IPS-15b (cell line): ENCODE measurements around the gene KLK10.

Source experiments
- H3K27me3 ChIP-seq: one replicate; pipeline ENCODE4 v1.6.1; 2013; ENCODE audit warnings: low read length; ENCODE audit not compliant: control insufficient read depth, insufficient read depth
- H3K36me3 ChIP-seq: one replicate; pipeline ENCODE4 v1.6.1; 2013; ENCODE audit warnings: low read length; ENCODE audit not compliant: control insufficient read depth, insufficient read depth
- H3K4me1 ChIP-seq: one replicate; pipeline ENCODE4 v1.6.1; 2013; ENCODE audit warnings: mild to moderate bottlenecking, low read length; ENCODE audit not compliant: control insufficient read depth, insufficient read depth
- H3K4me3 ChIP-seq: one replicate; pipeline ENCODE4 v1.5.1; 2013; ENCODE audit warnings: low read depth, low read length
- H3K9ac ChIP-seq: one replicate; pipeline ENCODE4 v1.6.1; 2013; ENCODE audit warnings: low read depth, mild to moderate bottlenecking, low read length
- H3K9me3 ChIP-seq: one replicate; pipeline ENCODE4 v1.6.1; 2013; ENCODE audit warnings: mild to moderate bottlenecking, low read length; ENCODE audit not compliant: control insufficient read depth, insufficient read depth

KLK10 gene

DNA sequence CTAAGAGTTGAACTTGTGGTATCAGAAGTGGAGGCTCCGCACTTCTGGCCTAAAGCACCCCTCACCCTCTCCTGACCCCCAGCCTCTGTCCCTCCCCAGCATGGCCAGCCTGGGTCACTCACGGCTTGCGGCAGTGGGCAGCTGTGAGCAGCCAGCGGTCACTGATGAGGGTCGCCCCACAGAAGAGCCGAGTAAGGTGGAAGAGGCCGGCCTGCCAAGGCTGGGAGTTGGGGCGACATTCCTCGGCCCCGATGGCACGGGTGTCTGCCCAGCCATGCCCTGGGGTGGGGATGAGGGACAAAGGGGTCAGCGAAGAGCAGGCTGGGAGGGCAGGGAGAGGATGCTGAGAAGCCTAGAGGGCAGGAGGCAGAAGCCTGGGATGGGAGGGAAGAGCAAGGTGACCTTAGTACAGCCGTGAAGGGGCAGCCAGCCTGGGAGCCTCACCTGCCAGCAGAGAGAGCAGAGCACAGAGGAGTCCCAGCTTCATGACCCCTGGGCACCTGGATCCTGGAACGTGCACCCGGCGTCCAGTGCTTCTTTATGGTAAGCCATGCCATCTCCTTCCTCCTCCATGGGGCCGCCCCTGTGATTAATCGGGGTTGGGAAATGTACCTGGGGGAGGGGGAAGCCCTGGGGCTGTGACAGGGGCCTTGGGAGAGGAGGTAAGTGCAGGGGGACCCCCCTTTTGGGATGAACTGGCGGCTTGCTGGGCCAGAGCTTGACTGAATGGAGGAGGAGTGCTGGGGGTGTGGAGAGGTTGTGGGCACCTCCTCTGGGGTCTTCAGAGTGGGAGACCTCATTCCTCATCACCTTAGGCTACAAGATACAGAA is 10.2 kb downstream of the KLK10 start:
- Histone ChIP-seq H3K9ac (no peak overlapping the region), H3K36me3 (no peaks in the 10 kb centered on the region), H3K4me1 (no peaks in the 10 kb centered on the region), H3K9me3 (no peaks in the 10 kb centered on the region), H3K4me3 (no peak overlapping the region), H3K27me3 (no peaks in the 10 kb centered on the region)

DNA sequence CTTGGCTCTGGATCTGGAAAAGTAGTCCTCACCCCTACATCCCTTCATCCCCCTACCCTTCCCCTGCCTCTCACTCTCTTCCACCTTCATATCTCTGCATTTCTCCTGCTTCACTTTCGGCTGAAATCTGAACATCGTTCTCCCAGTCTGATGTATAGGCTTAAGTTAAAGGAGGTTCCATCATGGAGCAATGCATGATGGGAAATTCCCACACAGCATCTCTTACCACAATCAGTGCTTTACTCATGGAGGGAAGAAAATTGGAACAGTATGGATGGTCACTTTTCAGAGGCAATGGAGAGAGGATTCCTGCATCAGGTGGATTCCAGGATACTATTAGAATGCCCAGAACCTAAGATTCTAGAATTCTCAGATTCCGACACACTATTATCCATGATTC is 12.0 kb downstream of the KLK10 start:
- H3K9ac ChIP-seq = no peak overlapping the region
- H3K27me3 ChIP-seq = no peaks in the 10 kb centered on the region
- no peaks in the 10 kb centered on the region for H3K9me3 ChIP-seq
- no peak overlapping the region for H3K4me3 ChIP-seq
- H3K4me1 ChIP-seq = no peaks in the 10 kb centered on the region
- no peaks in the 10 kb centered on the region for H3K36me3 ChIP-seq

DNA sequence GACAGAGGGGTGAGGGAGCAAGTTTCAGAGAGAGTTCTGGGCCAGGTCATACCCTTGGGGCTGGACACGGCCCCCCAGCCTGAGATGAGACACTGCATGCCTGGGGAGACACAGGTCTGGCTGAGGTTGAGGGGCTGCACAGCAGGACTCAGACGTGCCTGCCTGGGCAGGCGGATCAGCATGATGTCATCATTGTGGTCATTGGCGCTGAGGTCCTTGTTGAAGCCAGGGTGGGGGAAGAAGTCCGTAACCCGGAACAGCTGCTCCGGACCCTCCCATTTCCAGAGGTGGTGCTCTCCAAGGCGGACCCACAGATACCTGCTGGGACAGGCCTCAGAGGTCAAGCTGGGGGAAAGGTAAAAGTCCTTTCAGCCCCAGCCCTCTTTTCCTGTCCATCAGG is 13.1 kb downstream of the KLK10 start:
- no peaks in the 10 kb centered on the region for H3K27me3 ChIP-seq
- no peaks in the 10 kb centered on the region for H3K4me1 ChIP-seq
- H3K9ac ChIP-seq = no peak overlapping the region
- no peaks in the 10 kb centered on the region for H3K36me3 ChIP-seq
- no peak overlapping the region for H3K4me3 ChIP-seq
- H3K9me3 ChIP-seq = no peaks in the 10 kb centered on the region

DNA sequence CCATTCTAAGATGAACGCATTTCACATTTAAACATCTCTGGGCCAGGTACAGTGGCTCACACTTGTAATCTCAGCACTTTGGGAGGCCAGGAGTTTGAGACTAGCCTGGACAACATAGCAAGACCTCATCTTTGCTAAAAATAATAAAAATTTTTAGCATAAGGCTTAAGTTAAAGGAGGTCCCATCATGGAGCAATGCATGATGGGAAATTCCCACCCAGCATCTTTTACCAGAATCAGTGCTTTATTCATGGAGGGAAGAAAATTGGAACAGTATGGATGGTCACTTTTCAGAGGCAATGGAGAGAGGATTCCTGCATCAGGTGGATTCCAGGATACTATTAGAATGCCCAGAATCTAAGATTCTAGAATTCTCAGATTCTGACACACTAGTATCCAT is 14.3 kb downstream of the KLK10 start:
- Histone ChIP-seq H3K4me3 (no peak overlapping the region), H3K9ac (no peak overlapping the region), H3K36me3 (no peaks in the 10 kb centered on the region), H3K9me3 (no peaks in the 10 kb centered on the region), H3K4me1 (no peaks in the 10 kb centered on the region), H3K27me3 (no peaks in the 10 kb centered on the region)

DNA sequence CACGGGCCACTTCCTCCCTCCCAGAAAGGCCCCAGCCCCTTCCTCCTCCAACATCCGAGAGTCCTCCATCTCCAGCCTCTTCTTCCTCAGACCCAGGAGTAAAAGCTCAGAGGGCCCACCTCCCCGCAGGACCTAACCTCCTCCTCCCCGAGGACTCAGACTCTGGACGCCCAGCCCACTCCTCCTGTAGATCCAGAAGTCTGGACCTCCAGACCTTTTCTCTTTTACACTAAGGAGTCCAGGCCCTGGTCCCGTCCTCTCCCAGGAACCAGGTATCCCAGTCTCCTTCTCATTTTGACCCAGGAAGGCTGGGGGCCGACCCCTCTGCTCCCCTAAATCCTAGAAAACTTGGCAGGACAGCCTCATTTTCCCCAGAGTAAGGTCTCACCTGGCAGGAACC is 16.2 kb downstream of the KLK10 start:
- Histone ChIP-seq H3K36me3 (no peaks in the 10 kb centered on the region), H3K27me3 (no peaks in the 10 kb centered on the region), H3K9me3 (no peaks in the 10 kb centered on the region), H3K9ac (no peak overlapping the region), H3K4me1 (no peaks in the 10 kb centered on the region), H3K4me3 (no peak overlapping the region)

DNA sequence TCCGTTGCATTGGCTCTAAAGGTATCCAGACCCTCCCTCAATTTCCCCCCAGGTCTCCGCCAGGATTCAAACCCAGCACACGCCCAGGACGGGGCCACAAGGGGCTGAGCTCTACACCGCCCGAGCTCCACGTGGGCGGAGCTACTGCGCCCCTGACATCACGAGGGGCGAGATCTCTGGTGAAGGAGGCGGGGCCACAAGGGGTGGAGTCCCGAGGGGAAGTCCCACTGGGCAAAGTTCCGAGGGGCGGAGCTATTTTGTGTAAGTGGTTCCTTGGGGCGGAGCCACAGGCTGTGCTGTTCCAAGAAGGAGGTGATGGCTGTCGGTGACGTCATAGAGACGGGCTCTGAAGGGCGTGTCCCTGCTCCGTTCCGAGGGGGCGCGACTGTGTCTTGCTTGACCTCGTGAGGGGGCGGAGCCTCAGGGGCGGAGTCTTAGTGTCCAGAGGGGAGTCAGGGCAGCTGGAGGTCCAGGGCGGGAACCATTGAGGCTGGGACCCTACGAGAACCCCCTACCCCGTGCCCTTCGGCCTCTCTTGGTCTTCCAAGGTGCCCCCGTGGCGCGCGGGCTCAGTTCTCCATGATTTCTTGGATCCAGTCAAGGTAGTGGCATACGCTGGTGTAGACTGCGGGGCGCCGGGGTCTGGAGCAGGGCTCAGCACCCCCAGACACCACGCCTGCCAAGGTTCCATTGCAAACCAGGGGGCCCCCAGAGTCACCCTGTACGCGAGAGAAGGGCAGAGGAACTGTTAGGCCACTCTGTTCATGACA is 16.8 kb downstream of the KLK10 start:
- Histone ChIP-seq H3K9ac (peak overlapping the region; percentile 62), H3K27me3 (no peaks in the 10 kb centered on the region), H3K4me3 (peak overlapping the region; percentile 81), H3K4me1 (no peaks in the 10 kb centered on the region), H3K36me3 (no peaks in the 10 kb centered on the region), H3K9me3 (no peaks in the 10 kb centered on the region)

DNA sequence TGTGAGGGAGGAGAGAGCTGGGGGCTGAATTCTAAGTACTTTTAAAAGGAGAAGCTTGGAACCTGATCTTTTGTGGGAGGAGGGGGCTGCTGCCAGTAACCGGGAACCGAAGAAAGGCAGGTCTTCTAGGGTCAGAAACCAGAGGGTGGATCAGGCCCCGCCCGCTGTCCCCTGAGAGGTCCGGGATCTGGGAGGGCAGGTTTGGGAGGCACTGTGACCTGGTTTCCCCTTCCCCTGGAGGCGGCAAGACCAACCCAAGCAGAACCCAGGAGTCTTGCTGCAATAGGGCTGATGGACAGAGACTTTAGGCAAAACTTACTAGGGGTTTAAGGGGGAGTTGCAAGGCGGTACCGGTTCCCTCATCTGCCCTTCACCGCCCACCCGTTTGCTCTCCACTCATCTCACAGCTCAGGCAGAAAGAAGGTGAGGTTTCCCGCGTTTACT is 17.4 kb downstream of the KLK10 start:
- Histone ChIP-seq H3K36me3 (no peaks in the 10 kb centered on the region), H3K4me3 (peak overlapping the region; percentile 81)

DNA sequence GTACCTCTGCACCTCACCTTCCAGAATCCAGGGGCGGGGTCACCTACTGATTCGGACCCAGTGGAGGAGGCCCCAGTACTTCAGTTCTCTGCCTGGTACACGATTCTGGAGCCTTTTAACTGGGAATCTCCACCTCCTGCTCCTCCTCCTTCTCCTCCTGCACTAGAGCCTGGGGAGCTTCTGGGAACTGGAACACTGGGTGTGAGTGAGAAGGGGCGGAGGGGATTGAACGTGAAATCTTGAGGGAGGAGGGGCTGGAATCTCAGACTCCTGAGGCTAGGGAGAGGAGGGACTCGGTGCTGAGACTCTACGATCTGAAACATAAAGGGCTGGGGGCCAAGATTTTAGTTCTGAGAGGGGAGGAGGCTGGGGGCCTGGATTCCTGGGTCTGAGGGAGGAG is 18.0 kb downstream of the KLK10 start, which contains the start of gene KLK8:
Gene KLK8, minus strand, starts transcription at position 90 of the 400 bp plus-strand sequence. CDS start 437 bp downstream, outside the sequence.
- H3K9ac ChIP-seq = peak within 1 kb of the TSS; percentile 62

More for the DNA sequence above, 17.4 kb downstream of the KLK10 start:
- H3K4me1 ChIP-seq = no peaks in the 10 kb centered on the region
- no peaks in the 10 kb centered on the region for H3K9me3 ChIP-seq
- H3K9ac ChIP-seq = peak overlapping the region; percentile 62
- peaks cover 3% of the 10 kb centered on the region for H3K27me3 ChIP-seq

DNA sequence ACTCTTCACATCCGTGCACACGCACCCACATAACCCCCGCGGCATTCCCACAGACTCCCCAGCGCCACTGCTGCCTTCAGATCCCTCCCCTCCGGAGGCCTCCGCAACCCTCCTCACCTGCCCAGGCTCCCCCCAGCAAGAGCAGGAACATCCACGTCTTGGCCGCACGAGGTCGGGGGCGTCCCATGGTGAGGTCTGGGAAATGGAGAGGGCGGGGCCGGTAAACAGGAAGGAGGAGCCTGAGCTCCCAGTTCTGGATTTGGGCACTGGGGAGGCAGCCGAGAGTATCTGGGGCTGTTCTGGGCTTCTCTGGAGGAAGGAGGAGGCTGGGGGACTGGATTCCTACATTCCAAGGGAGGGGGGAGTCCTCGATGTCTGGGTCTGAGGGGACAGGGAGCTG is 18.5 kb downstream of the KLK10 start:
- peaks cover 6% of the 10 kb centered on the region for H3K27me3 ChIP-seq
- no peaks in the 10 kb centered on the region for H3K36me3 ChIP-seq
- no peak overlapping the region for H3K9ac ChIP-seq
- H3K4me3 ChIP-seq = peak overlapping the region; percentile 81
- no peaks in the 10 kb centered on the region for H3K9me3 ChIP-seq
- H3K4me1 ChIP-seq = no peaks in the 10 kb centered on the region

More for the DNA sequence above, 18.0 kb downstream of the KLK10 start, which contains the start of gene KLK8:
- H3K27me3 ChIP-seq = peaks cover 6% of the 10 kb centered on the region
- peak within 1 kb of the TSS; percentile 81 for H3K4me3 ChIP-seq
- H3K9me3 ChIP-seq = no peaks in the 10 kb centered on the region
- H3K4me1 ChIP-seq = no peaks in the 10 kb centered on the region
- no peaks in the 10 kb centered on the region for H3K36me3 ChIP-seq

DNA sequence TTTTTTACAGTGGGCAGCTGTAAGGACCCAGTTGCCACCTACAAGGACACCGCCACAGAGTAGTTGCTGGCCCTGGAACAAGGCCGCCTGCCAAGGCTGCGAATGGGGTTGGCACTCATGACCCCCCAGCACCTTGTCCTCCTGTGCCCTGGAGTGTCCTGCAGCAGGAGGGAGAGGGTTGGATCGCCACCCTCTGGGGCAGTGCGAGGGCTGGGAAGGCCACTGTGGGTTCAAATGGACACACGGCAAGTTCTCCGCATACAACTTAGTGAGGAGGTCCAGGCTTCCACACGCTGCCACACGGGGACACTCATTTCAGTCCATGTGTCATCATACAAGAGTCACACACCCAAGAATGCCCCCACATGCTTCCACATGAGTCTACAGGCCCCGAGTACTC is 19.1 kb downstream of the KLK10 start:
- Histone ChIP-seq H3K9ac (no peak overlapping the region), H3K36me3 (no peaks in the 10 kb centered on the region), H3K4me1 (no peaks in the 10 kb centered on the region), H3K27me3 (peaks cover 6% of the 10 kb centered on the region), H3K9me3 (no peaks in the 10 kb centered on the region), H3K4me3 (peak overlapping the region; percentile 81)

DNA sequence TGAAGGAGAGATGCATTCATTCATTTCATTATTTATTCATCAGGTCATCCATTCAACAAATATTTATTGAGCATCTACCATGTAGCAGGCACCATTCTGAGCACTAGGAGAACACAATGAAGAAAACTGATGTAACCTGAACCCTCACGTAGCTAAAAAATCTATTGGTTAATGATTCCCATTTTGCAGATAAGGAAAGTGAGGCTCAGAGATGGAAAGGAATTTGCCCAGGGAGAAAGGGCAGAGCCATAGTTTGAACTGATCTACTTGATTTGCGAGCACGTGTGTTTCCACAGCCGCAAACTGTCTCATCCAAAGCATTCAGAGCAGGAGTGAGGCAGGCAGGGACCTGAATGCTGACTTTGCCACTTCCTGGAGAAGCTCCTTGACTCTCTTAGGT is 20.8 kb downstream of the KLK10 start:
- no peaks in the 10 kb centered on the region for H3K4me1 ChIP-seq
- no peaks in the 10 kb centered on the region for H3K36me3 ChIP-seq
- H3K4me3 ChIP-seq = no peak overlapping the region
- no peaks in the 10 kb centered on the region for H3K9me3 ChIP-seq
- H3K27me3 ChIP-seq = peaks cover 6% of the 10 kb centered on the region
- H3K9ac ChIP-seq = no peak overlapping the region

DNA sequence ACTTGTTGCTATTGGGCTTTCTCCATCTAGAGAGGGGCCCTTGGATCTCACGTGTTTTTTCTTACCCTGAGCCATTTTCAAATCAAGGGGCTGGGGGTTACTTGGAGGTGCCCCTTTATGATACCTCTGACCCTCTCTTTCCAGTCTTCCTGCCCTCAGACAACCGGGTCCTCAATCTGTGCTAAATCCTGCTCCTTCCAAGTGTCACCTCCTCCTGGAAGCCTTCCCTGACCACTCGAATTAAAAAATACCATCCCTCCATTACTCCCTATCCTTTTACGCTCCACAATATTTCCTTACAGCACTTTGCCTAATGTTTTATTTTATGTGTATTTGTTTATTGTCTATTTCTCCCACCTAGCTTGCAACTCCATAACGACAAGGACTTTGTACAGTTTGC is 21.4 kb downstream of the KLK10 start:
- H3K36me3 ChIP-seq = no peaks in the 10 kb centered on the region
- H3K27me3 ChIP-seq = peaks cover 6% of the 10 kb centered on the region
- H3K4me3 ChIP-seq = no peak overlapping the region
- no peaks in the 10 kb centered on the region for H3K9me3 ChIP-seq
- no peak overlapping the region for H3K9ac ChIP-seq
- no peaks in the 10 kb centered on the region for H3K4me1 ChIP-seq
